Measurements from ENCODE around the gene ITK. TPM values are rescaled to one million over a fixed set of nuclear protein-coding genes. Genes with fewer than 3 reads are reported as not detected.
A peak's percentile ranks its signal among the peaks of the same experiment; 100 is the strongest.

The ITK gene
- total and polyA plus RNA-seq, 2 donors from 2014 or later, result 0.11 to 14.0 TPM

GRCh38 chr5:157247267-157247666 is 66.6 kb downstream of the ITK start:
- no peaks in the 10 kb centered on the region for H3K27me3 ChIP-seq (ENCODE audit: control insufficient read depth, insufficient read depth, low read length)
- no peaks in the 10 kb centered on the region for H3K4me1 ChIP-seq (ENCODE audit: control insufficient read depth in 2 of 3, insufficient read depth in 2 of 3, low read depth in 1 of 3, low read length in 3 of 3)
- H3K27ac ChIP-seq (ENCODE audit: low read depth in 2 of 2, low read length in 2 of 2), result no peak overlapping the region
- H3K36me3 ChIP-seq (ENCODE audit: control insufficient read depth in 2 of 3, insufficient read depth in 3 of 3, low read length in 3 of 3), result no peaks in the 10 kb centered on the region
- intact Hi-C loops (cut with DNase I), result no loop called here
- FAIRE-seq, result no peak
- H3K4me3 ChIP-seq (ENCODE audit: low read length in 3 of 3), result no peak overlapping the region
- H3K9me3 ChIP-seq (ENCODE audit: control insufficient read depth in 2 of 3, insufficient read depth in 1 of 3, low read length in 3 of 3), result no peaks in the 10 kb centered on the region
- TF ChIP-seq CTCF (IDR thresholded peaks at IDR 0.05; ENCODE audit: borderline replicate concordance, extremely low read depth, insufficient read depth), result no peak
- no peak overlapping the region for H3K9ac ChIP-seq (ENCODE audit: low read length in 3 of 3)
- no peak for DNase-seq

GRCh38 chr5:157248821-157249470 is 68.3 kb downstream of the ITK start:
- Histone ChIP-seq H3K27me3 (ENCODE audit: control insufficient read depth, insufficient read depth, low read length) (no peaks in the 10 kb centered on the region), H3K4me1 (ENCODE audit: control insufficient read depth in 2 of 3, insufficient read depth in 2 of 3, low read depth in 1 of 3, low read length in 3 of 3) (no peaks in the 10 kb centered on the region), H3K27ac (ENCODE audit: low read depth in 2 of 2, low read length in 2 of 2) (no peak overlapping the region), H3K9ac (ENCODE audit: low read length in 3 of 3) (no peak overlapping the region), H3K9me3 (ENCODE audit: control insufficient read depth in 2 of 3, insufficient read depth in 1 of 3, low read length in 3 of 3) (no peaks in the 10 kb centered on the region), H3K36me3 (ENCODE audit: control insufficient read depth in 2 of 3, insufficient read depth in 3 of 3, low read length in 3 of 3) (no peaks in the 10 kb centered on the region), H3K4me3 (ENCODE audit: low read length in 3 of 3) (no peak overlapping the region)
- no peak for DNase-seq
- no peak for TF ChIP-seq CTCF (IDR thresholded peaks at IDR 0.05; ENCODE audit: borderline replicate concordance, extremely low read depth, insufficient read depth)
- no peak for FAIRE-seq
- intact Hi-C loops (cut with DNase I), result no loop called here

- Histone ChIP-seq H3K4me1 (ENCODE audit: control insufficient read depth in 2 of 3, insufficient read depth in 2 of 3, low read depth in 1 of 3, low read length in 3 of 3) (no peaks in the 10 kb centered on the region), H3K4me3 (ENCODE audit: low read length in 3 of 3) (no peak overlapping the region), H3K9me3 (ENCODE audit: control insufficient read depth in 2 of 3, insufficient read depth in 1 of 3, low read length in 3 of 3) (no peaks in the 10 kb centered on the region), H3K9ac (ENCODE audit: low read length in 3 of 3) (peak overlapping the region in 1 of 3 donors; percentile 23), H3K36me3 (ENCODE audit: control insufficient read depth in 2 of 3, insufficient read depth in 3 of 3, low read length in 3 of 3) (no peaks in the 10 kb centered on the region), H3K27ac (ENCODE audit: low read depth in 2 of 2, low read length in 2 of 2) (no peak overlapping the region), H3K27me3 (ENCODE audit: control insufficient read depth, insufficient read depth, low read length) (no peaks in the 10 kb centered on the region)
- intact Hi-C loops (cut with DNase I), result no loop called here
- DNase-seq (peak in 1 of 5 donors; percentile 46), FAIRE-seq (no peak)
- TF ChIP-seq CTCF (IDR thresholded peaks at IDR 0.05; ENCODE audit: borderline replicate concordance, extremely low read depth, insufficient read depth), result no peak
Observed at GRCh38 chr5:157252711-157253465, 72.2 kb downstream of the ITK start.
